GM23338 (cell line): ENCODE data around the gene TMC2.
"Not testable (repeated sequence)": the region's sequence is repeated elsewhere in the genome, so short reads cannot be mapped to it uniquely, and the experiment has no call there.

Experiments used
- EZH2 ChIP-seq: fragments of 200-600 bp; sonication (generic); IDR thresholded peaks from one replicate; pipeline ENCODE4 v1.8.0; 2017; ENCODE audit warnings: antibody characterized with exemption, mild to moderate bottlenecking, low read depth; ENCODE audit not compliant: unreplicated experiment
- EZH2phosphoT487 ChIP-seq: fragments of 200-600 bp; sonication (generic); IDR thresholded peaks from one replicate; pipeline ENCODE4 v1.8.1; 2018; ENCODE audit warnings: antibody characterized with exemption; ENCODE audit not compliant: unreplicated experiment
- POLR2AphosphoS5 ChIP-seq: IDR thresholded peaks from 2 replicates; pipeline ENCODE4 v1.6.1; 2016; ENCODE audit warnings: antibody characterized with exemption, low read depth
- ZNF114 ChIP-seq: fragments of 250-450 bp; sonication (Bioruptor Pico); IDR thresholded peaks from 2 replicates; pipeline ENCODE4 v1.5.0; 2020; ENCODE audit warnings: mild to moderate bottlenecking, moderate library complexity
- TF ChIP-seq, protein P1 (sequence below), 2 experiments: fragments of 200-600 bp in 1 of 2; sonication (generic) in 1 of 2; conservative IDR thresholded peaks; 2 replicates each; pipeline versions ENCODE4 v1.5.1 to v1.6.1; 2016 to 2017; ENCODE audit warnings: antibody characterized with exemption in 2 of 2, low read depth in 2 of 2, mild to moderate bottlenecking in 2 of 2, moderate library complexity in 1 of 2
- TF ChIP-seq, protein P2 (sequence below): IDR thresholded peaks from one replicate; pipeline ENCODE4 v1.6.1; 2018; ENCODE audit warnings: antibody characterized with exemption; ENCODE audit not compliant: unreplicated experiment
- TF ChIP-seq, protein P3 (sequence below): IDR thresholded peaks from 2 replicates; pipeline ENCODE4 v1.6.1; 2016; ENCODE audit warnings: antibody characterized with exemption

- TF ChIP-seq, protein P1, sequence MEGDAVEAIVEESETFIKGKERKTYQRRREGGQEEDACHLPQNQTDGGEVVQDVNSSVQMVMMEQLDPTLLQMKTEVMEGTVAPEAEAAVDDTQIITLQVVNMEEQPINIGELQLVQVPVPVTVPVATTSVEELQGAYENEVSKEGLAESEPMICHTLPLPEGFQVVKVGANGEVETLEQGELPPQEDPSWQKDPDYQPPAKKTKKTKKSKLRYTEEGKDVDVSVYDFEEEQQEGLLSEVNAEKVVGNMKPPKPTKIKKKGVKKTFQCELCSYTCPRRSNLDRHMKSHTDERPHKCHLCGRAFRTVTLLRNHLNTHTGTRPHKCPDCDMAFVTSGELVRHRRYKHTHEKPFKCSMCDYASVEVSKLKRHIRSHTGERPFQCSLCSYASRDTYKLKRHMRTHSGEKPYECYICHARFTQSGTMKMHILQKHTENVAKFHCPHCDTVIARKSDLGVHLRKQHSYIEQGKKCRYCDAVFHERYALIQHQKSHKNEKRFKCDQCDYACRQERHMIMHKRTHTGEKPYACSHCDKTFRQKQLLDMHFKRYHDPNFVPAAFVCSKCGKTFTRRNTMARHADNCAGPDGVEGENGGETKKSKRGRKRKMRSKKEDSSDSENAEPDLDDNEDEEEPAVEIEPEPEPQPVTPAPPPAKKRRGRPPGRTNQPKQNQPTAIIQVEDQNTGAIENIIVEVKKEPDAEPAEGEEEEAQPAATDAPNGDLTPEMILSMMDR (conservative IDR thresholded peaks at IDR 0.05; ENCODE audit: low read depth in 2 of 2) = not testable (repeated sequence)
- not testable (repeated sequence) for TF ChIP-seq EZH2; POLR2AphosphoS5; EZH2phosphoT487; ZNF114 (CRISPR knock-in tag)
- TF ChIP-seq, protein P2, sequence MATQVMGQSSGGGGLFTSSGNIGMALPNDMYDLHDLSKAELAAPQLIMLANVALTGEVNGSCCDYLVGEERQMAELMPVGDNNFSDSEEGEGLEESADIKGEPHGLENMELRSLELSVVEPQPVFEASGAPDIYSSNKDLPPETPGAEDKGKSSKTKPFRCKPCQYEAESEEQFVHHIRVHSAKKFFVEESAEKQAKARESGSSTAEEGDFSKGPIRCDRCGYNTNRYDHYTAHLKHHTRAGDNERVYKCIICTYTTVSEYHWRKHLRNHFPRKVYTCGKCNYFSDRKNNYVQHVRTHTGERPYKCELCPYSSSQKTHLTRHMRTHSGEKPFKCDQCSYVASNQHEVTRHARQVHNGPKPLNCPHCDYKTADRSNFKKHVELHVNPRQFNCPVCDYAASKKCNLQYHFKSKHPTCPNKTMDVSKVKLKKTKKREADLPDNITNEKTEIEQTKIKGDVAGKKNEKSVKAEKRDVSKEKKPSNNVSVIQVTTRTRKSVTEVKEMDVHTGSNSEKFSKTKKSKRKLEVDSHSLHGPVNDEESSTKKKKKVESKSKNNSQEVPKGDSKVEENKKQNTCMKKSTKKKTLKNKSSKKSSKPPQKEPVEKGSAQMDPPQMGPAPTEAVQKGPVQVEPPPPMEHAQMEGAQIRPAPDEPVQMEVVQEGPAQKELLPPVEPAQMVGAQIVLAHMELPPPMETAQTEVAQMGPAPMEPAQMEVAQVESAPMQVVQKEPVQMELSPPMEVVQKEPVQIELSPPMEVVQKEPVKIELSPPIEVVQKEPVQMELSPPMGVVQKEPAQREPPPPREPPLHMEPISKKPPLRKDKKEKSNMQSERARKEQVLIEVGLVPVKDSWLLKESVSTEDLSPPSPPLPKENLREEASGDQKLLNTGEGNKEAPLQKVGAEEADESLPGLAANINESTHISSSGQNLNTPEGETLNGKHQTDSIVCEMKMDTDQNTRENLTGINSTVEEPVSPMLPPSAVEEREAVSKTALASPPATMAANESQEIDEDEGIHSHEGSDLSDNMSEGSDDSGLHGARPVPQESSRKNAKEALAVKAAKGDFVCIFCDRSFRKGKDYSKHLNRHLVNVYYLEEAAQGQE = not testable (repeated sequence)
- TF ChIP-seq, protein P3, sequence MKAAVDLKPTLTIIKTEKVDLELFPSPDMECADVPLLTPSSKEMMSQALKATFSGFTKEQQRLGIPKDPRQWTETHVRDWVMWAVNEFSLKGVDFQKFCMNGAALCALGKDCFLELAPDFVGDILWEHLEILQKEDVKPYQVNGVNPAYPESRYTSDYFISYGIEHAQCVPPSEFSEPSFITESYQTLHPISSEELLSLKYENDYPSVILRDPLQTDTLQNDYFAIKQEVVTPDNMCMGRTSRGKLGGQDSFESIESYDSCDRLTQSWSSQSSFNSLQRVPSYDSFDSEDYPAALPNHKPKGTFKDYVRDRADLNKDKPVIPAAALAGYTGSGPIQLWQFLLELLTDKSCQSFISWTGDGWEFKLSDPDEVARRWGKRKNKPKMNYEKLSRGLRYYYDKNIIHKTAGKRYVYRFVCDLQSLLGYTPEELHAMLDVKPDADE = not testable (repeated sequence)
Measured at GRCh38 chr20:2506426-2506825, 29.9 kb upstream of the TMC2 start.
